ENCODE measurements around the gene DIDO1. TPM values are rescaled to one million over a fixed set of nuclear protein-coding genes. Genes with fewer than 3 reads are reported as not detected.

Gene DIDO1
- total and polyA plus RNA-seq, 2 of the 13 experiments (the other 11 are each of a cell fraction or from before 2014, with no cell fraction given): 75.0 to 75.1 TPM

GRCh38 chr20:62951896-62952372 lies 25.6 kb upstream of the DIDO1 start (continued):
- TF ChIP-seq HDAC1 (CRISPR knock-in tag; IDR thresholded peaks at IDR 0.05): no peak
- 0 out of 2 replicates have a peak, but pooled peaks have one; percentile 10 for TF ChIP-seq NFE2L1 (CRISPR knock-in tag; IDR thresholded peaks at IDR 0.05; ENCODE audit: borderline replicate concordance)
- no peak; the same call in 1 of the 2 replicates for TF ChIP-seq KDM5B (CRISPR knock-in tag; IDR thresholded peaks at IDR 0.05; ENCODE audit: borderline replicate concordance)
- TF ChIP-seq MTA3 (CRISPR knock-in tag; IDR thresholded peaks at IDR 0.05): no peak
- TF ChIP-seq GZF1 (CRISPR knock-in tag; IDR thresholded peaks at IDR 0.05): no peak
- no peak for TF ChIP-seq RARG (CRISPR knock-in tag; IDR thresholded peaks at IDR 0.05; ENCODE audit: low read depth)
- no peak for TF ChIP-seq ZNF569 (CRISPR knock-in tag; IDR thresholded peaks at IDR 0.05; ENCODE audit: borderline replicate concordance)
- TF ChIP-seq MYPOP (CRISPR knock-in tag; IDR thresholded peaks at IDR 0.05): no peak
- no peak for TF ChIP-seq TCF7L2 (IDR thresholded peaks at IDR 0.05; ENCODE audit: low read depth, low read length)
- no peak for TF ChIP-seq YY1 (IDR thresholded peaks at IDR 0.05; ENCODE audit: insufficient read depth, insufficient replicate concordance, low read depth, low read length)
- no peak for TF ChIP-seq ZBTB44 (CRISPR knock-in tag; IDR thresholded peaks at IDR 0.05)
- TF ChIP-seq CENPX (CRISPR knock-in tag; IDR thresholded peaks at IDR 0.05): no peak
- TF ChIP-seq ZNF232 (CRISPR knock-in tag; IDR thresholded peaks at IDR 0.05; ENCODE audit: borderline replicate concordance): 0 out of 2 replicates have a peak, but pooled peaks have one; percentile 20
- 0 out of 2 replicates have a peak, but pooled peaks have one; percentile 84 for TF ChIP-seq ZNF235 (CRISPR knock-in tag; IDR thresholded peaks at IDR 0.05; ENCODE audit: borderline replicate concordance)
- TF ChIP-seq PRPF4 (IDR thresholded peaks at IDR 0.05; ENCODE audit: low read depth, low read length, poor library complexity, severe bottlenecking): no peak
- TF ChIP-seq ZNF331 (CRISPR knock-in tag; IDR thresholded peaks at IDR 0.05): no peak
- no peak for TF ChIP-seq ZNF256 (CRISPR knock-in tag; conservative IDR thresholded peaks at IDR 0.05)
- 0 out of 2 replicates have a peak, but pooled peaks have one; percentile 28 for TF ChIP-seq CHCHD3 (CRISPR knock-in tag; IDR thresholded peaks at IDR 0.05)
- TF ChIP-seq CCDC6 (CRISPR knock-in tag; IDR thresholded peaks at IDR 0.05): no peak
- TF ChIP-seq CREM (IDR thresholded peaks at IDR 0.05): no peak
- no peak for TF ChIP-seq CREM (CRISPR knock-in tag; IDR thresholded peaks at IDR 0.05)
- TF ChIP-seq STAT6 (CRISPR knock-in tag; IDR thresholded peaks at IDR 0.05; ENCODE audit: borderline replicate concordance): no peak
- TF ChIP-seq JUNB (CRISPR knock-in tag; IDR thresholded peaks at IDR 0.05; ENCODE audit: borderline replicate concordance): no peak
- TF ChIP-seq REXO4 (CRISPR knock-in tag; IDR thresholded peaks at IDR 0.05; ENCODE audit: borderline replicate concordance): no peak

Data from HepG2 (cell line).